Activated effector memory CD4-positive, alpha-beta T cell treated with anti-CD3 and anti-CD28 coated beads, Interleukin-2, amount 50 U/mL, for 16 hours (primary cell): ENCODE data around the gene GDF10.
A peak's percentile ranks its signal among the peaks of the same experiment; 100 is the strongest.

Source experiments
- DNase-seq: peaks from one replicate; pipeline ENCODE4 v3.0.0-alpha.2; 2020

GDF10 gene

DNA sequence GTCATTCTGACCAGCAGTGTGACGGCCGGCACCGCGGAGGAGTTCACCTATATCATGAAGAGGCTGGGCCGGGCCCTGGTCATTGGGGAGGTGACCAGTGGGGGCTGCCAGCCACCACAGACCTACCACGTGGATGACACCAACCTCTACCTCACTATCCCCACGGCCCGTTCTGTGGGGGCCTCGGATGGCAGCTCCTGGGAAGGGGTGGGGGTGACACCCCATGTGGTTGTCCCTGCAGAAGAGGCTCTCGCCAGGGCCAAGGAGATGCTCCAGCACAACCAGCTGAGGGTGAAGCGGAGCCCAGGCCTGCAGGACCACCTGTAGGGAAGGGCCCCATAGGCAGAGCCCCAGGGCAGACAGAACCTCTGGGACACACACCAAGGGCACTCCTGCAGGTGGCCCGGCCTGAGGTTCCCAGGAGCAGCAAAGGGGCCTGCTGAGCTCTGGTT, 57.2 kb downstream of the GDF10 start:
- peak; percentile 57 for DNase-seq

DNA sequence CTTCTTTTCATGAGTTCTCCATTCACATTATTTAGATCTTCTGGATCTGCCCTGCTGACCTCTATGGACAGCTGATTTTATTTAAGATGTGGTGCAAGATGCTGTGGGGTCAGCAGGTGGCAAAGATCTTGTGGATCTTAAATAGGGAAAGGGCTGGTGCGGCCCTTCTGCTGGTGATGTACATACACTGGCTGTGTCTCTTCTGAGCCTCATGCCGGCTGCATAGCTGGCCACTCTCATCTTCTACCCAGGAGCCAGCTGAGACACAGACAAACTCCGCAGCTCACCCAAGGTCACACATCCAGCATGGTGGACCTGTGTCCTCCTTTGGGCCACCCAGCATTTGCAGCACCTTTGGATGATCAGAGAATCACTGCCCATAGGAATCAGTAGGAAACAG, 57.9 kb downstream of the GDF10 start:
- peak; percentile 14 for DNase-seq

DNA sequence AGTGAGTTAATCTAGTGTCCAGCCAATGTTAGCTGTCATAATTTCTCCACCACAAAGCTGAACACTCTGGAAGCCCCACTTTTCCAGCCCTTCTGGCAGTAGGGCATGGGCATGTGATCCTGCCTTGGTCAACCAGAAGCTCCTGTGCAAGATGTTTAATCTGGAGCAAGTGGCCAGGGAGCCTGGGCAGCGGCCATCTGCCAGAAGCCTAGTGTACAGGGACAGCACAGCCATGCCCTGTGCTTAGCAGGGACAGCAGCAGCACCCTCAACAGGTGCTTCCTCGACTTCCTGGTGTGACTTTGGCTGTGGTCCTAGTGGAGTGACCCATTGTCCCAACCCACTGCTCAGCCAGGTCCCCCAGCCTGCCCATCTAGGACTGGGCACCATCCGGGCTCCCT, 58.5 kb downstream of the GDF10 start:
- DNase-seq, result peak; percentile 34

DNA sequence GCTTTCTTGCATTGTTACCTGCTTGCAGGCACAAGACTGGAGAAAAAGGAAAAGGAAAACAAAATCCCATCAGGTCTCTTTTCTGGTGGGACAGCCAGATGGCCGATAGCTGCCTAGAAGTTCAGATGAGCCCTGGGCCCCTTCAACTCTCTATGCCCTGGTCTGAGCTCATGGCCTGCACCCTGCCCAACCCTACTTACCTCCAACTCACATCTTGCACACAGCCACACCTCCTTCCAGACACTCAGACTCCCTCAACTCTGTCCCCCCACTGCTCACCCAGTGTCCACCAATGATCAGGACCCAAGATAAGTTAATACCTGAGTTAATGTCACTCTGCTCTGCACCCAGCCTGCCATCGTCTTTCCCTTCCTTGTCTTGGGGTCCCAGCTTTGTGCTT, 59.1 kb downstream of the GDF10 start:
- DNase-seq, result no peak

DNA sequence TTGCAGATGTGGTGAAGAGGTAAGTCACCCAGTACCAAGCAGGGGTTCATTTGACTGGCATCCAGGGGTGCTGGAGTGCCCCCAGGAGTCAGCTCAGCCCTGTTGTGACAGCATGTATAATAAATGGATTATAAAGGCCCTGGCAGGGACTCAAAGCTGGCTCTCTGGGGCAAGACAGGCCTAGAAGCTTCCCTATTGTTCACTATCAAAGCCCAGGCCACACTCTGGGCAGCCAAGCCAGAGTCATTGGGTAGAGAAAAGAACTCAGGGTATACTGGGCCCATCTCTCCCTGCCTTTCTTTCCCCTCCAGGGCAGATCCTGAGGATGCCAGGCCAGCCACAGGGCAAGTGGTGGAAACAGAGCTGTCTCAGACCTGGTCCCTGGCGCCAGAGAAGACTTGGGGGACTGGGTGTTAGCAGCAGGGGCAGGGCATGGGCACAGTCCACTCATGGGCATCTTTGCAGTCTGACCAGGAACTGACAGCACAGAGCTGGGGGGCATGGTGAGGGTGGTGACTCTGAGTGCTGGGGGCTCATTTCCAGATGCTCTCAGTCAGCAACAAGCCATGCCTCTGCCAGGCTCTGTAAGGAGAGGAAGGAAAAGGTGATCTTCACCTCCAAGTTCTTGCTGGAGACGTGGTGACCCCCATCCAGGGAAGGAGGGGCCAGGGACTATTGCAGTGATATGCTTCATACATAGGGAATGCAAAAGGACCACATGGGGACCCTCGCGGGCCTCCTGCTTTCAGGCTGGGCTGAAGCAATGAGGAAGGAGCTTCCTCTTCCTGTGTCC, 59.8 kb downstream of the GDF10 start:
- DNase-seq, result peak; percentile 28

DNA sequence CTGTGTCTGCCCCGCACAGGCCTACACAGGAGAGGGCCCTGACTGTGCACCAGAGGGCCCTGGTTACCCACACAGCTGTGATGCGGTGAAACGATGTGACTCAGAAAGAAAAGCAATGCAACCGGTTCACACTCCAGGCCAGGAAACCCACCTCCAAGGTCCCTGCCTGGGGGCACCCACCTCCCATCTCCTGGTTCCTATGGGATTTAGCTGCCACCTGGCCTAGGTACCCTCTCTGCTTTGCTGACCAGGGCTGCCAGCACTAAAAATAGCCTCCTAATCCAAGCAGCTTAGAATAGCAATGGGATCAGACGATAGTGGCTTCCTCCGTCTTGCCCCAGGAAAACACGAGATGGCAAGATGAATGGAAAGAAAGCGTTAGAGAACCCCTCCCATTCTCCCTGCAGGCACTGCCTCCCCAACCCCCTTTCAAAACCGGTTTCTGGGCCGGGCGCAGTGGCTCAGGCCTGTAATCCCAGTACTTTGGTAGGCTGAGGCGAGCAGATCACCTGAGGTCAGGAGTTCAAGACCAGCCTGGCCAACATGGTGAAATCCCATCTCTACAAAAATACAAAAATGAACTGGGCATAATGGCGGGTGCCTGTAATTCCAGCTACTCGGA, 60.5 kb downstream of the GDF10 start:
- DNase-seq, result peak; percentile 51

DNA sequence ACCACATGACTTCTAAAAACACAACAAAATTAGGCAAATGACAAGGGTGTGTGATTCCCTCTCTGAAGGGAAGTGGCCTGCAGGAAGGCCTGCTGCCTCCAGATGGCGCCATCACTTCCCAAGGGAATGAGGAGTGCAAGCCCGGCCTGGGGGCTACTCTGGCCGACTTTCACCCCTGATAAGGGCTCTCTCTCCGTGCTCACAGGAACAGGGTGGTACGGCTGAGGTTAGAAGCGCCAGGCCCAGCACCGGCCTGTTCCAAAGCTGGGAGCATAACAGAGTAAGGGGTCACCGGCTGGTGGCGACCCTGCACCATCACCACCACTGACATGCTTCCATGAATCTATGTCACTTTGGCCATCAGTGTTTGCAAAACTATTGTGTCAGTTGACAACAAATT, 61.3 kb downstream of the GDF10 start:
- DNase-seq, result peak; percentile 63

DNA sequence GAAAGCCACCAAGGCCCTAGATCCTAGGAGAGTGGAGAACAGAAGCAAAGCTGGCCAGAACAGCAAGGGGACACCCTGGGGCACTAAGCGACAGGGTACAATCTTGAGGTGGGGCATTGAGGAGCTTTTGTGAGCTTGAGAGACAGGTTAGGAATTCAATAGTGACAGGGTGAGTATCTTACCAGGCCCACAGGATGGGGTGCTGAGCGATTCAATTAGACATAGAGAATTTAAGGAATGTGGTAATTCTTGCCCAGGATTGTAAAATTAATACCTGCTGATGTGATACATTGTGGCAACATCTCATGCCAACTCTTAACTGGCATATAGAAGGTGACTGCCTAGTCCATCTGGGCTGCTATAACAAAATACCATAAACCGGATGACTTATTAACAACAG, 62.2 kb downstream of the GDF10 start:
- DNase-seq, result no peak
